SU-DHL-6 (cell line): ENCODE measurements around the gene KLHL29.

ENCODE experiments used
- CTCF ChIP-seq: fragments of 200-600 bp; sonication (generic); IDR thresholded peaks from one replicate; pipeline ENCODE4 v1.5.1; 2017; ENCODE audit warnings: antibody characterized with exemption, mild to moderate bottlenecking, low read length, moderate library complexity; ENCODE audit not compliant: insufficient read depth, poor library complexity, severe bottlenecking
- EZH2phosphoT487 ChIP-seq: fragments of 200-600 bp; sonication (generic), shearing (Covaris generic); conservative IDR thresholded peaks from 2 replicates; pipeline ENCODE4 v1.6.1; 2018; ENCODE audit warnings: mild to moderate bottlenecking, antibody characterized with exemption, low read length, moderate library complexity, mixed read lengths

- TF ChIP-seq CTCF (no peak), EZH2phosphoT487 (no peak)
Observed at GRCh38 chr2:23757686-23758433, 372.9 kb downstream of the KLHL29 start.
